Mesendoderm (in vitro differentiated cells): ENCODE results near the gene ZNHIT3.
"Not testable (repeated sequence)": the region's sequence is repeated elsewhere in the genome, so short reads cannot be mapped to it uniquely, and the experiment has no call there.

Experiments used
- DNase-seq: peaks from one replicate; pipeline ENCODE4 v3.0.0; 2013
- H2AK5ac ChIP-seq: 2 replicates; pipeline ENCODE4 v1.6.1; 2013; ENCODE audit warnings: low read length, inconsistent platforms
- H2BK120ac ChIP-seq: 2 replicates; pipeline ENCODE4 v1.6.1; 2013; ENCODE audit warnings: low read depth, mild to moderate bottlenecking, low read length, moderate library complexity, mixed read lengths
- H2BK15ac ChIP-seq: replicated peaks from 2 replicates; pipeline ENCODE4 v1.6.1; 2013; ENCODE audit warnings: low read depth, mild to moderate bottlenecking, moderate library complexity
- H2BK5ac ChIP-seq: 2 replicates; pipeline ENCODE4 v1.6.1; 2013; ENCODE audit warnings: low read length, inconsistent platforms
- H3K18ac ChIP-seq: 2 replicates; pipeline ENCODE4 v1.6.1; 2013; ENCODE audit warnings: mild to moderate bottlenecking, low read length, mixed read lengths
- H3K23ac ChIP-seq: one replicate; pipeline ENCODE4 v1.6.1; 2013; ENCODE audit warnings: low read length
- H3K27ac ChIP-seq: 2 replicates; pipeline ENCODE4 v1.5.1; 2013; ENCODE audit warnings: low read depth, mild to moderate bottlenecking, inconsistent platforms, low read length, moderate library complexity
- H3K27me3 ChIP-seq: 2 replicates; pipeline ENCODE4 v1.6.1; 2013; ENCODE audit warnings: low read length, control low read depth, mild to moderate bottlenecking, inconsistent platforms; ENCODE audit not compliant: insufficient read depth, poor library complexity
- H3K36me3 ChIP-seq: 2 replicates; pipeline ENCODE4 v1.6.1; 2013; ENCODE audit warnings: low read length, inconsistent platforms; ENCODE audit not compliant: control insufficient read depth, insufficient read depth
- H3K4ac ChIP-seq: one replicate; pipeline ENCODE4 v1.6.1; 2013; ENCODE audit warnings: low read depth, mild to moderate bottlenecking, low read length, moderate library complexity
- H3K4me1 ChIP-seq: 2 replicates; pipeline ENCODE4 v1.6.1; 2013; ENCODE audit warnings: low read depth, low read length, inconsistent platforms; ENCODE audit not compliant: control insufficient read depth
- H3K4me2 ChIP-seq: 2 replicates; pipeline ENCODE4 v1.6.1; 2013; ENCODE audit warnings: low read length
- H3K4me3 ChIP-seq: 2 replicates; pipeline ENCODE4 v1.5.1; 2013; ENCODE audit warnings: mild to moderate bottlenecking, low read length
- H3K56ac ChIP-seq: one replicate; pipeline ENCODE4 v1.6.1; 2013; ENCODE audit warnings: low read length
- H3K79me1 ChIP-seq: 2 replicates; pipeline ENCODE4 v1.6.1; 2013; ENCODE audit warnings: low read length, inconsistent platforms
- H3K79me2 ChIP-seq: 2 replicates; pipeline ENCODE4 v1.6.1; 2013; ENCODE audit warnings: mild to moderate bottlenecking, low read length; ENCODE audit not compliant: control insufficient read depth, insufficient read depth
- H3K9ac ChIP-seq: 2 replicates; pipeline ENCODE4 v1.6.1; 2013; ENCODE audit warnings: low read length, inconsistent platforms
- H4K5ac ChIP-seq: one replicate; pipeline ENCODE4 v1.6.1; 2013; ENCODE audit warnings: low read length
- H4K8ac ChIP-seq: one replicate; pipeline ENCODE4 v1.6.1; 2013; ENCODE audit warnings: low read depth, mild to moderate bottlenecking, control low read depth, low read length, moderate library complexity
- WGBS: extraction: QIAGEN DNeasy Blood & Tissue Kit; methylation state at CpG from one replicate; pipeline ENCODE4 v1.1.7; 2013; ENCODE audit warnings: low lambda C conversion rate, missing lambda C conversion rate; ENCODE audit not compliant: insufficient coverage; ENCODE audit errors: extremely low coverage; 5-methylcytosine and 5-hydroxymethylcytosine counted together

Gene ZNHIT3

GRCh38 chr17:36457701-36458100, 28.8 kb upstream of the ZNHIT3 start:
- H3K4me2 ChIP-seq, H3K23ac ChIP-seq, H3K9ac ChIP-seq, H3K4me3 ChIP-seq, H3K4ac ChIP-seq, H2AK5ac ChIP-seq, H3K4me1 ChIP-seq, H3K18ac ChIP-seq, H3K56ac ChIP-seq, H3K79me1 ChIP-seq, H3K79me2 ChIP-seq, H3K36me3 ChIP-seq, DNase-seq, H4K8ac ChIP-seq, H3K27me3 ChIP-seq, H3K27ac ChIP-seq, H2BK5ac ChIP-seq, H2BK120ac ChIP-seq, H2BK15ac ChIP-seq, H4K5ac ChIP-seq: not testable (repeated sequence)
- no CpG with 5 or more reads among the region's 9 CpGs for WGBS

- no peak overlapping the region for H3K18ac ChIP-seq
- no peak overlapping the region for H3K23ac ChIP-seq
- no peak overlapping the region for H2AK5ac ChIP-seq
- no peak overlapping the region for H4K5ac ChIP-seq
- H3K4me2 ChIP-seq: no peak overlapping the region
- no peaks in the 10 kb centered on the region for H3K4me1 ChIP-seq
- no peak overlapping the region for H2BK5ac ChIP-seq
- H3K36me3 ChIP-seq: no peaks in the 10 kb centered on the region
- H3K4ac ChIP-seq: no peak overlapping the region
- H3K56ac ChIP-seq: no peak overlapping the region
- no peak overlapping the region for H3K4me3 ChIP-seq
- no peak overlapping the region for H3K9ac ChIP-seq
- H2BK15ac ChIP-seq: no peak overlapping the region
- no peak for DNase-seq
- no peak overlapping the region for H2BK120ac ChIP-seq
- no peaks in the 10 kb centered on the region for H3K79me1 ChIP-seq
- no peaks in the 10 kb centered on the region for H3K27me3 ChIP-seq
- no peaks in the 10 kb centered on the region for H3K79me2 ChIP-seq
- no CpG with 5 or more reads among the region's 5 CpGs for WGBS
- no peak overlapping the region for H3K27ac ChIP-seq
- H4K8ac ChIP-seq: no peak overlapping the region
These were observed 27.4 kb upstream of the ZNHIT3 start for GRCh38 chr17:36459045-36459444.

GRCh38 chr17:36459601-36460000, 26.9 kb upstream of the ZNHIT3 start:
- Histone ChIP-seq H3K23ac (no peak overlapping the region), H3K4ac (no peak overlapping the region), H2BK120ac (no peak overlapping the region), H3K36me3 (no peaks in the 10 kb centered on the region), H3K79me1 (no peaks in the 10 kb centered on the region), H3K79me2 (no peaks in the 10 kb centered on the region), H3K27me3 (no peaks in the 10 kb centered on the region), H2BK15ac (no peak overlapping the region), H3K9ac (no peak overlapping the region), H4K5ac (no peak overlapping the region), H3K4me3 (no peak overlapping the region), H3K27ac (no peak overlapping the region), H3K4me2 (no peak overlapping the region), H4K8ac (no peak overlapping the region), H3K4me1 (no peaks in the 10 kb centered on the region), H3K56ac (no peak overlapping the region), H2AK5ac (no peak overlapping the region), H2BK5ac (no peak overlapping the region), H3K18ac (no peak overlapping the region)
- DNase-seq: no peak
- WGBS: no CpG with 5 or more reads among the region's 7 CpGs

DNA sequence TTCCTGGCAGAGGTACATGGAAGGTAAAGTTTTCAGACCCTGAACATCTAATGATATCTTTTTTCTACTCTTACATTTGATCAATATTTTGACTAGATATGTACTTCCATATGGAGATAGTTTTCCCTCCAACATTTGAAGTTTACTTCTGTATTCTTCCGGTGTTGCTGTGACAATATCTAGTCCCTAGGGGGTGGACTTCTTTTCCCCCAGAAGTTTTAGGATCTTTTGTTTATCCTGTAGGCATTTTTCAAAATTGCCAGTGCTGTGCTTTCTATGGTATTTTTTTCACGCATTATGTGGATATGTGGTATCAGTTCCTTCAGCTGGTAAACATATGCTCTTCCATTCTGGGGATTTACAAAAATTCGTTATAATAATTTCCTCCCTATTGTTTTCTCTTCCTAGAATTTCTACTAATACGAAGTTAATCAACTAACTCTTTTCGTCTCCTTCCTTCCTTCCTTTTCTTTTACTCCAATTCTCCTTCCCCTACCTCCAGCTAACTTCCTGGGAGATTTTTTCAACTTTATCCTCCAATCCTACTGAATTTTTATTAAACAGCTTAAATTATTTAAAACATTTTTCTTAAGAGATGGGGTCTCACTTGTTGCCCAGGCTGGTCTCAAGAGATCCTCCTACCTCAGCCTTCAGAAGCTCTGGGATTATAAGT, 26.1 kb upstream of the ZNHIT3 start:
- no peaks in the 10 kb centered on the region for H3K79me2 ChIP-seq
- H3K9ac ChIP-seq: no peak overlapping the region
- no peak overlapping the region for H3K4ac ChIP-seq
- H3K23ac ChIP-seq: no peak overlapping the region
- H2BK15ac ChIP-seq: no peak overlapping the region
- H4K5ac ChIP-seq: no peak overlapping the region
- H3K56ac ChIP-seq: no peak overlapping the region
- H3K4me1 ChIP-seq: no peaks in the 10 kb centered on the region
- H4K8ac ChIP-seq: no peak overlapping the region
- no peak overlapping the region for H2BK120ac ChIP-seq
- H3K27ac ChIP-seq: no peak overlapping the region
- DNase-seq: no peak
- no peaks in the 10 kb centered on the region for H3K27me3 ChIP-seq
- H3K36me3 ChIP-seq: no peaks in the 10 kb centered on the region
- H2BK5ac ChIP-seq: no peak overlapping the region
- 100% methylated on average over 2 of the region's 5 CpGs for WGBS
- H3K4me3 ChIP-seq: no peak overlapping the region
- no peak overlapping the region for H3K4me2 ChIP-seq
- no peaks in the 10 kb centered on the region for H3K79me1 ChIP-seq
- H3K18ac ChIP-seq: no peak overlapping the region
- no peak overlapping the region for H2AK5ac ChIP-seq

DNA sequence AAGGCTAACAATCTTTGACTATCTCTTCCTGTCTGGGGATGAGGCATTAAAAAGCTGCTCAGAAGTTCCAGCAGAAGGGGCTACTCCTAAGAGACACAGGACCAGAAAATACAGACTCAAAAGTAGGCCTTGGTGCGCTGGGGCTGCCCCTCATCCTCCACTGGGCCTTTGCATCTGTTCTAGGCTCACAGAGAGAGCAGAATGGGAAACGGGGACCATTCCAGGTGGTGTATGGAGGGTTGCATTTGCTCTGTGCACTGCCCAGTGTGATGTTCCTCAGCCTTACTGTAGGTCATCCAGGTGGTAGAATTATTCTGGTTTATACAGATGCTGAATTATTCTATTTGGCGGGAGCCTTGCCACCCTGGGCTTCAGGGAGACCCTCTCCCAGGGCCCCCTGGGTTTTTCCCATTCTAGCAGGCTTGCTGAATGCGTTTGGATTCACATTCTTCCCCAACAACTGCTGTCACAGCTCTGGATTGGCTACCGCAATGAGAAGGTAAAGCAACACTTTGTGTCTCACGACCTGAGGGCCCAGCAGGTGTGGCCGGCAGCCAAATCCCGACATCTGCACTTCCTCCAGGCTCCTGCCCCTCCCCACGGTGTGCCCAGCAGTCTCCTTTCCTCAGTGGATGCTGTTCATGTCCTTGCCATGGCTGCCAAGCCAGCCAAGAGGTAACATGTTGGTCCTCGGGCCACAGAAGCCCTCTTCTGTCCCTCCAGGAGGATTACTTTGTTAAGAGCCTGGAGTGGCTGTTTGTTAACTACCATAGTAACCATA, 25.0 kb upstream of the ZNHIT3 start:
- no peak overlapping the region for H3K56ac ChIP-seq
- no peak overlapping the region for H3K18ac ChIP-seq
- no peaks in the 10 kb centered on the region for H3K79me1 ChIP-seq
- no peaks in the 10 kb centered on the region for H3K27me3 ChIP-seq
- WGBS: no CpG with 5 or more reads among the region's 10 CpGs
- no peaks in the 10 kb centered on the region for H3K36me3 ChIP-seq
- no peak overlapping the region for H2BK5ac ChIP-seq
- H3K4ac ChIP-seq: no peak overlapping the region
- H3K23ac ChIP-seq: no peak overlapping the region
- no peak overlapping the region for H3K4me2 ChIP-seq
- H3K4me3 ChIP-seq: no peak overlapping the region
- H2BK120ac ChIP-seq: no peak overlapping the region
- no peaks in the 10 kb centered on the region for H3K79me2 ChIP-seq
- H3K9ac ChIP-seq: no peak overlapping the region
- no peak for DNase-seq
- H3K27ac ChIP-seq: no peak overlapping the region
- H4K8ac ChIP-seq: no peak overlapping the region
- no peak overlapping the region for H2BK15ac ChIP-seq
- no peak overlapping the region for H2AK5ac ChIP-seq
- H4K5ac ChIP-seq: no peak overlapping the region
- H3K4me1 ChIP-seq: no peaks in the 10 kb centered on the region
